Measurements from ENCODE around the gene KAZN. TPM values are rescaled to one million over a fixed set of nuclear protein-coding genes. Genes with fewer than 3 reads are reported as not detected.
A peak's percentile ranks its signal among the peaks of the same experiment; 100 is the strongest.

The KAZN gene
- total and polyA plus RNA-seq, 8 donors = 11.1 to 37.5 (median 30.2) TPM

- no peaks in the 10 kb centered on the region for H3K36me3 ChIP-seq
- ATAC-seq = no peak
Observed at GRCh38 chr1:15011661-15012060, 413.2 kb downstream of the KAZN start.

GRCh38 chr1:15012822-15013221 is 414.3 kb downstream of the KAZN start:
- H3K36me3 ChIP-seq = no peaks in the 10 kb centered on the region
- ATAC-seq (no peak), DNase-seq (peak in 1 of 4 donors; percentile 40)
- no peaks in the 10 kb centered on the region for H3K9me3 ChIP-seq
- H3K4me1 ChIP-seq = peaks cover 9 to 35% of the 10 kb centered on the region in 2 donors
- H3K4me3 ChIP-seq = no peak overlapping the region
- no peaks in the 10 kb centered on the region for H3K27me3 ChIP-seq
- no peak overlapping the region for H3K27ac ChIP-seq
- TF ChIP-seq, protein P1, sequence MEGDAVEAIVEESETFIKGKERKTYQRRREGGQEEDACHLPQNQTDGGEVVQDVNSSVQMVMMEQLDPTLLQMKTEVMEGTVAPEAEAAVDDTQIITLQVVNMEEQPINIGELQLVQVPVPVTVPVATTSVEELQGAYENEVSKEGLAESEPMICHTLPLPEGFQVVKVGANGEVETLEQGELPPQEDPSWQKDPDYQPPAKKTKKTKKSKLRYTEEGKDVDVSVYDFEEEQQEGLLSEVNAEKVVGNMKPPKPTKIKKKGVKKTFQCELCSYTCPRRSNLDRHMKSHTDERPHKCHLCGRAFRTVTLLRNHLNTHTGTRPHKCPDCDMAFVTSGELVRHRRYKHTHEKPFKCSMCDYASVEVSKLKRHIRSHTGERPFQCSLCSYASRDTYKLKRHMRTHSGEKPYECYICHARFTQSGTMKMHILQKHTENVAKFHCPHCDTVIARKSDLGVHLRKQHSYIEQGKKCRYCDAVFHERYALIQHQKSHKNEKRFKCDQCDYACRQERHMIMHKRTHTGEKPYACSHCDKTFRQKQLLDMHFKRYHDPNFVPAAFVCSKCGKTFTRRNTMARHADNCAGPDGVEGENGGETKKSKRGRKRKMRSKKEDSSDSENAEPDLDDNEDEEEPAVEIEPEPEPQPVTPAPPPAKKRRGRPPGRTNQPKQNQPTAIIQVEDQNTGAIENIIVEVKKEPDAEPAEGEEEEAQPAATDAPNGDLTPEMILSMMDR (IDR thresholded peaks at IDR 0.05) = no peak
- intact Hi-C loops (cut with DNase I) = no loop called here

More at GRCh38 chr1:15011661-15012060, 413.2 kb downstream of the KAZN start:
- TF ChIP-seq, protein P1 (IDR thresholded peaks at IDR 0.05) = no peak
- intact Hi-C loops (cut with DNase I) = no loop called here
- DNase-seq = no peak
- no peak overlapping the region for H3K27ac ChIP-seq
- peaks cover 9 to 33% of the 10 kb centered on the region in 2 donors for H3K4me1 ChIP-seq
- H3K4me3 ChIP-seq = no peak overlapping the region
- H3K9me3 ChIP-seq = no peaks in the 10 kb centered on the region
- no peaks in the 10 kb centered on the region for H3K27me3 ChIP-seq

DNA sequence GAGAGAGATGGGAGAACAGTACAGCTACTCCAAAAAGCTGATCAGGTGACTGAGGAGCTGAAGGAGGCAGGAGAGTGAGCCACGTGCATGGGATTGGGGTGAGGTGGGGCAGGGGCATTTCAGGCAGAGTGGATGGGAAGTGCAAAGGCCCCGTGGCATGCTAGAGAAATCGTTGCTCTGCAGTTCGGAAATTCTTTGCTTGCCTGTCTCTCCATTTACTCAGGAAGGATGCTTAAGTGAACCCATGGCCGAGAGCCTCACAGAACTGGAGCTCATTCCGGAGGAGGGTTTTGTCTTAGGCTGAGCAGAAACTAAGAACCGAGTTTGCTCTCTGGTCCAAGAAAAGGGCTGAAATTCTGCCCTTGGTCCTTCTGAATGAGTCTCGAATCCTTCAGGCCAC is 415.3 kb downstream of the KAZN start:
- ATAC-seq = no peak
- intact Hi-C loops (cut with DNase I) = no loop called here
- TF ChIP-seq, protein P1 (IDR thresholded peaks at IDR 0.05) = no peak

DNA sequence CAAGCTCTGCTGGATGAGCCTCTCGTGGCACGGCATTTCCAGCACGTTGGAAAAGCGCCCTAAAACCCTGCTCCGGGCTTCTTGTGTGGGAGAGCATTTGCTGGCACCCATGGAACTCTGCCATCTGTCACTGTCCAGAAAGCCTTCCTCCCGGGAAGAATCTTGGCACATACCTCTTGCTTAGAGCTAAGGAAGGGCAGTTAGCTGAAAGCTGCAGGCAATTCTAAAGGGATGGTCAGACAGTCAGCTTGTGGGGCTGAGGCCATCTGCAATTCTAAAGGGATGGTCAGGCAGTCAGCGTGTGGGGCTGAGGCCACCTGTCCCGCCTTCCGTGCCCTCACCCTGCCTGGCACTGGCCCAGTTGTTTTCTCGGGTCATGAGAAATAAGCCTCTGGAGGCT is 416.0 kb downstream of the KAZN start:
- TF ChIP-seq, protein P1 (IDR thresholded peaks at IDR 0.05) = no peak
- Histone ChIP-seq H3K27ac (no peak overlapping the region), H3K4me1 (peaks cover 0 to 19% of the 10 kb centered on the region in 2 donors), H3K36me3 (no peaks in the 10 kb centered on the region), H3K27me3 (no peaks in the 10 kb centered on the region), H3K4me3 (no peak overlapping the region), H3K9me3 (no peaks in the 10 kb centered on the region)
- DNase-seq = peak in 1 of 4 donors; percentile 25
- intact Hi-C loops (cut with DNase I) = no loop called here
- ATAC-seq = no peak

More for the DNA sequence above, 415.3 kb downstream of the KAZN start:
- H3K9me3 ChIP-seq = no peaks in the 10 kb centered on the region
- H3K4me3 ChIP-seq = no peak overlapping the region
- no peaks in the 10 kb centered on the region for H3K27me3 ChIP-seq
- peak in 1 of 4 donors; percentile 13 for DNase-seq
- no peaks in the 10 kb centered on the region for H3K36me3 ChIP-seq
- peaks cover 0 to 27% of the 10 kb centered on the region in 2 donors for H3K4me1 ChIP-seq
- no peak overlapping the region for H3K27ac ChIP-seq

- no peak overlapping the region for H3K4me3 ChIP-seq
- H3K27ac ChIP-seq = peak overlapping the region in 1 of 2 donors; percentile 72
- H3K9me3 ChIP-seq = no peaks in the 10 kb centered on the region
- no peaks in the 10 kb centered on the region for H3K27me3 ChIP-seq
- H3K36me3 ChIP-seq = no peaks in the 10 kb centered on the region
- ATAC-seq (no peak), DNase-seq (peak in 1 of 4 donors; percentile 65)
- intact Hi-C loops (cut with DNase I) = no loop called here
- peaks cover 0 to 24% of the 10 kb centered on the region in 2 donors for H3K4me1 ChIP-seq
- TF ChIP-seq, protein P1 (IDR thresholded peaks at IDR 0.05) = no peak
Observed at GRCh38 chr1:15016001-15016400, 417.5 kb downstream of the KAZN start.

All from left lung (tissue), 10 donors.